NCI-H2196 (cell line): ENCODE data around the gene ADSL.

Source experiments
- DNase-seq: peaks from one replicate; lab custom pipeline; 2025; ENCODE audit not compliant: unreplicated experiment; lab: John Stamatoyannopoulos, UW

The ADSL gene

DNA sequence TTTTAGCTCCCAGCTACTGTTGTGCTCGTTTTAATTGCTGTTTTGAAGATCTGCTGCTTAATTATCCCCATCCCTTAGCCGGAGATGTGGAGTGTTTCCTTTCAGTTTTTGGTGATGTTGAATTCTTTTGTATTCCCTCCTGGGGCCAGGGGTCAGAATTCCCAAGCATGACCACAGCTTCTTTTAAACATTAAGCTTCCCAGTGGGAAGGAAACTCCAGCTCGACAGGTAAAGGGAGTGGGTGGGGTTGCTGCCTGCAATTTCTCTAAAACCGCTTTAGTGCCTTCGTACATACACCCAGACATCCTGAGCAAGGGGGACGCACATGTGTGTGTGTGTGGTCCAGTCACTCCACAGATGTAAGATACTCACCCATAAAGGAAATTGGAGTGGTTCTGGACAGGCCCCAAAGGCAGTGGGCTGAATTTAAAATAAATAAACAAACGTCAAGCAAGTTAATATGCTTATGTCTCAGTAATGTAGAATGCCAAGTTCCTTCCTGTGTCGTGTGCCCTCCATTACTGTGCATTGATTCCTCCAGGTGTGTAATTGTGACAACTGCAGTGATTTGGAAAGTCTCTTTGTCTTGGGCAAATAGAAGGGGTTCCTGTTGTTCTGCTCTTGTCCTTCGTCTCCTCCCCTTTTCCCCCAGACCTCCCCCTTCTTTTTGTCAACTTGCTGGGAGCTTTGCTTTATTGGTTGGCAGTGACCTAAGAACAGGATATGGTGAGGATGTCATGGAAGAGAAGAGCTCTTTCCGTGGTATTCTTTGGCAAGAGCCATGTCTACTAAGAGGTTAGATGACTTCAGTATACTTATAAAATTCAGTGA lies 19.2 kb upstream of the ADSL start:
- DNase-seq: peak; percentile 61

DNA sequence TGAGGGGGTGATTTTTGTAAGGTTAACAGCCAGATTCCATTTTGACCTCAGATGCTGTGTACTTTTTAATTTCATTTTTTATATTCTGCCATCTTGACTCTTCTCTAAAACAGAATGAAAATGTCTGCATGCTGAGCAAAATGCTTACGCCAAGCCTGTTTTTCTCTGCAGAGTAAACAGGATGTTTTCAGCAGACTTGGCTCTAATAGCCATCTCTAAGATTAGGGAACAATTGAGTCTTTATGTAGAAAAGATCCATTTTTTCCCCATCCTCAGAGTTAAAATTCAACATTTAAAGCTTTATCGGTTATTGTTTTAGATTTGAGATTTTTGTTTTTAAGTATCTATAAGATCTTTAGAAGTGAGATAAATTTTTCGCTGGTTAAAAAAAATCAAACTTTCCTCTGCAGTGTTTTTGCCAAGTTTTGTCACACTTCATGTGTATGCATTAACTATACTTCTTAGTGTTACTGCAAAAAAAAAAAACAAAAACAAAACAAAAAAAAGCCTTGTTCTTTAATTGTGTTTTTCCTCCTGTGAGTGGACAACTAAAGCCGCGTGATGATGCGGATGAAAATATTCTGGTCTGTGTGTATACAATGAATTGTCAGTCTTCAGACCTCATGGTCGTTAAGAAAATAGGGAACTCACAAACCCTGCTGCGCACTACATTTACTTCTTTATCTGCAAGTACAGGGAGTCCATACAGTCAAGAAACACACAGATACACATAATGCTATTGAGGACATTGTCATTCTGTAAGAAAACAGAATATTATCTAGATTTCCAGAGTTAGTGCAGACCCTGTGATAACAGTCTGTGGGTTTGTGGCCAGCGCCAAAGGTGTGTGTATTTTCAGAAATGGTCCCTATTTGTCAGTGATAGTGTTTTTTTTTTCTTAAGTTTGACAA lies 17.5 kb upstream of the ADSL start:
- no peak for DNase-seq

DNA sequence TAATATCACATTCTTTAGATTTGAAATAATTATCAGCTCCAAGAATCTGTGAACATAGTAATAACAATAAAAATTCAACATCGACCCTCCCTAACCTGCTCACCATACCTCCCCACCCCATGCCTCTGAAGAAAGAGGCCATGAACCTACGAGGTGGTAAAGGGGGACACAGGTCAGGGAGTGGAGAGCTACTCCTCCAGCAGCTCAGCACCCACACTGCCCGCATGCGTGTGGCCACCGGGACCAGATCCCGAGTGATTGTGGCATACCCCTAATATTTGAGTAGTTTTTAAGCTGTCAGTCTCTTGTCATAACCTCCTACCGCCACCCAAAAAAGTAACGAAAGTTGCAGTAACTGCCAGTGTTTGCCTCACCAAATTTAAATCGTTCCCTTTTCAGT lies 16.8 kb upstream of the ADSL start:
- no peak for DNase-seq

DNA sequence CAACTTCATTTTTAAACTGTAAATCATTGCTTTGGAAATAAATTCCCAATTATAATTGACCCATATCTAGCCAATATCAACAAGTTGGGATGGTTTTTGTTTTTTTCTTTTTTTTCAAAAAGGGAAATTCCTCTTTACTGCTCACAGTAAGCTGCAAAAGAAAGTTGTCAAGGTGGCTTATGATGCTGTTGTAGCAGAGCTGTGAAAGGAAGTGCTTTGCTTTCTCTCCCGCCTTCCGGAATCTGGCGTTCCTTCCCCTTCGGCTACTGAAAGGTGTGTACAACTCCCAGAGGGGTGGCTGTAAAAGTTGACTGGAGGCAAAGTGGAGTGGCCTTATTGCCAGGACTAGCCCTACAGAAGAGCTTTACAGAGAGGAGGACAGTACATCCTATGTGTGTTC lies 16.2 kb upstream of the ADSL start:
- no peak for DNase-seq

DNA sequence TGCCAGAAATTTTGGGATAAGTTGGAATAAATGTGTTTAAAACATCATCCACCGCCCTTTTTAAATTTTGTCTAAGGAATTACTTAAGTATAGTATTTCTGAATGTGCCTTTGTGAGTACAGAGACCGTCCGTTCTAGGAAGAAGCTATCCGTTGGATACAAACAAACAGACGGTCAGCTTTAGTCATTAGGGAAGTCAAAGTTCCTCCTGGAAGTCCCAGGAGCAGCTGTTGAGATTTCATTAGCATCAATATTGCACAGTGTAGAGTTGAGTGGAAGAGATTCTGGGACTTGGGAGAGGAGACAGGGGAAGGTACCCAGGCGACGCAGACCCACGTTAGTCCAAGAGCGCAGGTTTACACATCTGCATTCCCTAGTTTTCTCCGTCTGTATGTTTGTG lies 15.7 kb upstream of the ADSL start:
- no peak for DNase-seq

DNA sequence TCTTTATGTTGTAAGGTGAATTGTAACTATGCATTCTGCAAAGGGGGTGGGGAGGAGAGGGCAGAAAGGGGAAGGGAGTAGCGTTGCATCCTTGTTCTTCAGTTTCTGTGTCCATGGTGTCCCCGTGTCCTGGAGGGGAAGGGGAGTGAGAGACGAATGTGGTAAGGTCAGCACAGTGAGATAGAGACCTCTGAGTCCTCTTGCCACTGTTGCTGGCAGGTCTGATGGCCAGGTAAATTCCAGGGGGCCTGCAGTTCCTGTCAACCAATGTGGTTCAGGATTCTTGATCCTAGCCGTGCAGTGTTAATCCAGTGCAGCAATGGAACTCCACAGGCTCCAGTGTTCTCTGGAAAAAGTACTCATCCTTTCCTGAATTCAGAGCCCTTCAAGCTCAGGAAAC lies 14.6 kb upstream of the ADSL start:
- DNase-seq: no peak

DNA sequence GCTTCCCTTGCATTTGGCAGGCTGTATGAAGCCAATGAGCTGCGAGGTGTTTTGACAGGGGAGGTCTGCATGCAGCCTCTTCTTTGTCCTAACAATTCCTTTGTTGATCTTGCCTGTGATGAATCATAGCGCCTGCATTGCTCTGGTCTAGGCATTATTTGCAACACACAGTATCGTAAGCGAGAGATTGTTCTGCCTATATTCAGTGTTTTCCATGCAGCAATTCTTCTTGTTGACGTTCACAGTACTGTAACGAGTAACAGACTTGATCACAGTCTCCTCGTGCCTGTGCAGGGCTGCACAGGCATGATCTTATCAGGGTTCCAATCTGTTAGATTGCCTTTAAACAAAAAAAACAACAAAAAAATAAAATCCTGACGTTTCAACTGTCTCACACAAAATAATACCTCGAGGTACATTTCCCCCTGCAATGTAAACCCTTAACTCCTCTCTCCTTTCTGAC lies 13.9 kb upstream of the ADSL start:
- no peak for DNase-seq

DNA sequence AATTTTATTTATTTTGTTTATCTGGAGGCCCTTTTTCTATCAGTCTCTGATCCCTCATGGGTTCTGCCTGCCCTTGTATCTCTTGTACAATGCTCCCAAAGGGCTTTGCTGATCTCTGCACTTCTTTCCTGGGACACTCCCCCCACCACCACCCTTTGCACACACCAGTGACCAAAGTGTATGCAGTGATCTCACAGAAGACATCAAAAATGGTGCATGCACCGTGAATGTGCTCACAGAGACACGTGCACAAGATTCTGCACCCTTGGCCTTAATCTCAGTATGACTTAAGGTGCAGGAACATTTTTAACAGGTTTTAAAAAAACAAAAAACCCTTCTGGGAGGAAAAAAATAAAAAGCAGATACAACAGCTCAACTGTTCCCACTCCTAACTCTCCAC lies 12.2 kb upstream of the ADSL start:
- DNase-seq: no peak

DNA sequence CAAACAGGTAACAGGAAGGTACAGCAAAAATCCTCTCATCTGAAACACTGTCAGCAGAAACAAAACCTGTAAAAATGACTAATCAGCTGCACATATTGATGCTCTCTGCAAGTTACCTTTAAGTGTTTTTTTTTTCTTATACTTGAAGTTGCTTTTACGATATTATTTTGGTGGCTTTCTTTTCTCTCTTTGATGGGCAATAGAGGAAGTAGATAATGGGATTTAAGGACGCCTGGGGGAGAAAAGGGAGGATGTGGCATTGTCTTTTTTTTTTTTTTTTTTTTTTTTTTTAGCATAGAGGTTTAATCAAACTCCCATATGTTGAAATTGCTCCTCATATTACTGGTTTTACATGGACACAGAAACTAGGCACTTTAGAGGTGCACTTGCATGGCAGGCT lies 11.4 kb upstream of the ADSL start:
- DNase-seq: no peak

DNA sequence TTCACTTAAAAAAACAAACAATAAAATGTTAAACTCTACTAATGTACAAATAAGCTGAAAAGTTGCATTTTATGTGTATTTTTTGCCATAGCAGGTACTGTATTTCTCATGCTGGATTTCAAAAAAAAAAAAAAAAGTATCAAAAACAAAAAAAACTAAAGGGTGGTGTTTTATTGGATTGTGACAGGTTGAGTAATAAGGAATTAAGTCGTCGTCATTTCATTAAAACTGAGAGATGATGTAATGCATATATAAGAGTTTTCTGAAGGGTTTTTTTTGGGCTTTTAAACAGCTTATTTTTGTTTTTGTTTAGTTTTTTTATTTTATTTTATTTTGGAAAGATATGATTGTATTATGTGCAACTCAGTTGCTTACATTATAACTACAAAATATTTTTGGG lies 10.9 kb upstream of the ADSL start:
- DNase-seq: no peak

DNA sequence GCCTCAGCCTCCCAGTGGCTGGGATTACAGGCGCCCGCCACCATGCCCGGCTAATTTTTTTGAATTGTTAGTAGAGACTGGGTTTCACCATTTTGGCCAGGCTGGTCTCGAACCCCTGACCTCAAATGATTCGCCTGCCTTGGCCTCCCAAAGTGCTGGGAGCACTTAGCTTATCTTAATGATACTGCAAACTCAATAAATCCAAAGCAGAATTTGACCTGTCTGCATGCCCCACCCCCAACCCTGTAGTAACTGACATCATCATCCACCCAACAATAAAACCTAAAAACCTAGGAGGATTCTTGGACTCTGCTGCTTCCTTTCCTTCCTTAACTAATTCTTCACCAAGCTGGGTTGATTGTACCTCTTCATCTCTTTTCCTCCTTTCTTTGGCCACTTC lies 6.3 kb upstream of the ADSL start:
- DNase-seq: no peak

DNA sequence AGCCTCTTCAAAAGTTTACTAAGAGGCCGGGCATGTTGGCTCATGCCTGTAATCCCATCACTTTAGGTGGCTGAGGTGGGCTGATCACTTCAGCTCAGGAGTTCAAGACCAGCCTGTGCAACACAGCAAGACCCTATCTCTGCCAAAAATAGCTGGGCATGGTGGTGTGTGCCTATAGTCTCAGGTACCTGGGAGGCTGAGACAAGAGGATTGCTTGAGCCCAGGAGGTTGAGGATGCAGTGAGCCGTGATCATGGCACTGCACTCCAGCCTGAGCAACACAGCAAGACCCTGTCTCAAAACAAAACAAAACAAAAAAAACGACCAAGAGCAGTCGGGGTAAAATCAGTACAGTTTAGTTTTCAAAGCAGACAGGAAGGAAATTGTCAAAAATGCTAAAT lies 4.7 kb upstream of the ADSL start:
- no peak for DNase-seq

DNA sequence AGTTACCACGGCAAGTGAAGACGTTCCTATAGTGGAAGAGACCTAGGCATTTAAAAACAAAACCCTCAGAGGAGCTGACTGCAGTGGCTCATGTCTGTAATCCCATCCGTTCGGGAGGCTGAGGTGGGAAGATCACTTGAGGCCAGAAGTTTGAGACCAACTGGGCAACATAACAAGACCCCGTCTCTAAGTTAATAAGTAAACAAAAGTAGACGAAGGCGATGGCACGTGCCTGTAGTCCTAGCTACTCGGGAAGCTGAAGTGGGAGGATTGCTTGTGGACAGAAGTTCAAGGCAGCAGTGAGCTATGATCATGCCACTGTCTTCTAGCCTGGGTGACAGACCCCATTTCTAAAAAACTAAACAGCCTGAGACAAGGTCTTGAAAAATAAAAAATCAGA lies 3.8 kb upstream of the ADSL start:
- DNase-seq: no peak

DNA sequence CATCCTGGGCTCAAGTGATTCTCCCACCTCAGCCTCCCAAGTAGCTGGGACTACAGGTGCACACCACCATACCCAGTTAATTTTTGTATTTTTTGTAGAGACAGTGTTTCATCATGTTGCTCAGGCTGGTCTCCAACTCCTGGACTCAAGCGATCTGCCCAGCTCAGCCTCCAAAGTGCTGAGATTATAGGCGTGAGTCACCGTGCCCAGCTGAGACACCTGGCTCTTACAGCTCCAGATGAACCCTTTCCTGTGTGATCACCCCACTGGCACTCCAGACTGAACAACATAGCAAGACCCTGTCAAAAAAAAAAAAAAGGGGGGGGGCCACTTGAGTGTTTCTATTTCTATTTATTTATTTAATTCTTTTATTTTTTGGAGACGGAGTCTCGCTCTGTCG lies 1.0 kb upstream of the ADSL start:
- DNase-seq: no peak

DNA sequence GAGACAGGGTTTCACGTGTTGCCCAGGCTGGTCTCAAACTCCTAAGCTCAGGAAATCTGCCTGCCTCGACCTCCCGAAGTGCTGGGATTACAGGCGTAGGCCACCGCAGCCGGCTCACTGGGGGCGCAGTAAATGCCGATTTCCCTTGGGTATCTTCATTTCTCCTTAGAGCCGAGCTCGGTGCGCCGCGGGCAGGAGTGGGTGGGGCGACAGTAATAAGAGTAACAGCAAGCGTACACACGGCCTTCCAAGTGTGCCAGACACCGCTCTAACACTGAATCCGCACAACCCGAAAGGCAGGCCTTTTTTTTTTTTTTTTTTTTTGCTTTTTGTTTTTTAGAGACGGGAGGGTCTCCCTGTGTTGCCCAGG lies 500 bp upstream of the ADSL start:
- DNase-seq: peak; percentile 30

DNA sequence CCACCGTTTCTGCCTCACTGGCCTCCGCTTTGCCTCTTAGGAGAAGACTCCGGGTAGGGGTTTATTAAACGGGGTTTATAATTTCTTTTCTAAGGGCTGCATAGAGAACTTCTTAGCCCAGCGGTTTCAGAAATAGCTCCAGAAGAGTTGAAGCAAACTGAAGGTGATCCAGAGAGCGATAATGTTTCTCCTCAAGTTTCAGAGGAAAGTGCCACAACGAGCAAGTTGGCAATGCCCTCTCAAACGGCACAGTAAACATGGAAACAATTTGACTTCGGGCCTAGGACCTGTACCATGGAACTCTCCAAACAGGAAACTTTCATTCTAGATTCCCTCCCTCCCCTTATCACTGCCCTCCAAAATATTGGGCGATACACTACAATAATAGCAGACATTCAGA lies 1.0 kb downstream of the ADSL start:
- DNase-seq: no peak

DNA sequence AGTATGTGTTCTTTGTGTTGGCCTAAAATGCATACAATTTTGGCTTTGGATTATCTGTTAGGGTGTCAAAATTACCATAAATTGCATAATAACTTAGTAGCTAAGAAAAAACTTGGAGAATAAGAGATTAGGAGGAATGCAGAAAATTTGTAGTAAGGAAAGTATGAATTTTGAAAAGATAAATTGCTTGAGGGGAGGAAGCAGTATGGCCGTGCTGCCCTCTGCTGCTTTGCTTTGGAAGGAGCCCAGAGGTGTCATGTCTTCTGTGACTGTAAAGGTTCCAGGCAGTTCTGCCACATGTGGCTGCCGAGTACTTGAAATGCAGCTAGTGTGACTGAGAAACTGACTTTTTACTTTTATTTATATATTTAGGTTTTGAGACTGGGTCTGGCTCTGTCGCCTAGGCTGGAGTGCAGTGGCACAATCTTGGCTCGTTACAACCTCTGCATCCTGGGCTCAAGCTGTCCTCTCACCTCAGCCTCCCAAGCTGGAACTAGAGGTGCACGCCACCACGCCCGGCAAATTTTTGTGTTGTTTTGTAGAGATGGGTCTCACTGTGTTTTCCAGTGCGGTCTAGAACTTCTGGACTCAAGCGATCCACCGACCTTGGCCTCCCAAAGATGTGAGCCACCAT lies 1.8 kb downstream of the ADSL start:
- DNase-seq: peak; percentile 47

DNA sequence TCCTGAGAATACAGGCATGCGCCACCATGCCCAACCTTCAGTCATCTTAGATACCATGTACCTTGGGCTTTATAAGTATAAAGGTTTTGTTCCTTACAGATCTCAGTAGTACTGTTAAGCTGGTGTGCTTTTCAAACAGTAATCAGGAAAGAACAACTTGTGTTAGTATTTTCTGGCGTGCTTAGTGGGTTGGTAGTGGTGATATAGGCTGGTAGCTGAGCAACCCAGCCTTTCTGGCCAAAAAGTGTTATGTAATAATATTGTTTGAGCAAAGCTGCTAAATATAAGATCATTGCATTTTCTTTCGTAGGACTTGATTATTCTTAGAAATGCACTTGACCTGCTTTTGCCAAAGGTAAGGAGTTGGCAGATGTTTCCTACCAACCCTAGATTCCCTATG lies 6.5 kb downstream of the ADSL start:
- no peak for DNase-seq

DNA sequence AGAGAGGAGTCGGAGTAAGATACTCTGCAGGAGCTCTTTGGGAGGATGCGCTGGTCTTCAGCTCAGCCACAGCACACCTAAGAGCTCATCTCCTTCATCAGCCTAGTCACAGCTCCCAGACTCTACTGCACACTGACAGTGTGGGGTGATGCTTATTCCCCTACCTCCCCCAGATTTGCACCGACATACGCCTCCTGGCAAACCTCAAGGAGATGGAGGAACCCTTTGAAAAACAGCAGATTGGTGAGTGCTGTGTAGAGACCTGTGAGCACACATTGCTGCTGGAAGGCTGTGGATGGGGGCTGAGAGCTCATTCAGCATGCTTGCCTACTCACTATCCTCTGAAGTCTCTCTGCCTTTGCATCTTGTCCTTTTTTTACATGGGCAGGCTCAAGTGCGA lies 14.8 kb downstream of the ADSL start:
- DNase-seq: no peak

DNA sequence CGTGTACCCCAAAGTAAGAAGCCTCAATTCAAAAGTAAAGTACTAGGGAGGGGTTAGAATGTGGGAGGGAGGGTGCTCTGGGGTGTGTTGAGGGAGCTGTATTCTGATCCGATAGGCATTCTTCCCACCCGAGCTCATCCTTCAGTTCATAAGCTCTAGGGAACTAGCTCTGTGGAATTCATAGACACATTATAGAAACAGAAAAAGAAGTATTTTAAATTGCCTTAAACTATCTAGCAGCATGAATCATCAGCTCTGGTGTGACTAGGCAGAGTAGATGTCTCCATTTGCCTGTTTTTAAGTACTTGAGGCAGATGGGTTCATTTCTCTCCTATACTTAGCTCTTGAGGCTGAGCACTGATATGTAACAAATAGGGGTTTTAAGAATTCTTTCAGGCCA lies 16.8 kb downstream of the ADSL start:
- no peak for DNase-seq

DNA sequence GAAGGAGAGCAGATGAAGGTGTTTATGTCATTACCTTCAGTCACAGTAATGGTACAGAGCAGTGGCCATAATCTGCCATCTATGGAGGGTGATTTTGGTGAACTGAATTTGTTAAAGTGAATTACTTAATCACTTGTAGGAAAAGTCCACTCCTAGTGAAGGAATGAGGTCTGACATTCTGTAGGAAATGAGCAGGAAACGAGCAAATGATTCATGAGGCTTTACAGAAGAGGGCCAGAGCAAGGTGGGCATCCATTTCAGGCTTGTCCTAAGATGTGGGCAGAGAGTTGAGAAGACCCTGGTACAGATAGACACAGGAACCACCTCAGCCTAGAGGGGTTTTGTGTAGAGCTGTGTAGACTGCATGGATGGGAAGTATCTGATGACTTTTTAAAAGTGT lies 18.1 kb downstream of the ADSL start:
- no peak for DNase-seq

DNA sequence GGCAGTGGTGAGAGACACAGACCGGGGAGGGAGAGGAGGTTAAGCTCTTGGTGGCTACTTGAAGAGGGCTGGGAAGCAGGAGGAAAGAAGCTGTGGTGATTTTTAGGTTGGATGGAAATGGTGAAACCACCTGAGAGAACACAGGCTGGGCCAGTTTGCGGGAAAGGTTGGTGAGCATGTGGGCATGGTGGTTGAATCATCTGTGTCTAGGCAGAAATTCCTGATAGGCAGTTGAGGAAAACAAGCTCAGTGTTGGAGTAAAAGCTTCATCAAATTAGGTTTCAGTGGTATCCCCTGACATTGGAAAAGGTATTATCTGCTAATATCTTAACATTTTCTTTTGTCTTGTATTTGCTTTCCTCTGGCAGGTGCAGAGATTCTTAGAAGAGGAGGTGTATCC lies 19.8 kb downstream of the ADSL start:
- DNase-seq: no peak
